Fibroblast of mammary gland (primary cell): Measurements from ENCODE around the gene CCDC24.

Experiments used
- DNase-seq: peaks from one replicate; pipeline ENCODE4 v3.0.0-alpha.2; 2010; ENCODE audit warnings: low read depth
- H3K4me3 ChIP-seq: 2 replicates; pipeline ENCODE4 v1.5.1; 2011; ENCODE audit warnings: low read depth, mild to moderate bottlenecking, low read length, moderate library complexity; ENCODE audit not compliant: control insufficient read depth
- CTCF ChIP-seq: conservative IDR thresholded peaks from 2 replicates; pipeline ENCODE4 v1.5.1; 2011; ENCODE audit warnings: low read depth, low read length, inconsistent platforms; ENCODE audit not compliant: control insufficient read depth, insufficient read depth

The CCDC24 gene

GRCh38 chr1:43997295-43997999 is 6.0 kb downstream of the CCDC24 start:
- DNase-seq, result no peak
- no peak for TF ChIP-seq CTCF
- H3K4me3 ChIP-seq, result no peak overlapping the region

- H3K4me3 ChIP-seq, result no peak overlapping the region
- TF ChIP-seq CTCF, result no peak
- DNase-seq, result no peak
These were observed 6.6 kb downstream of the CCDC24 start for GRCh38 chr1:43998000-43998378.

GRCh38 chr1:43999455-43999854 is 8.1 kb downstream of the CCDC24 start:
- TF ChIP-seq CTCF, result no peak
- no peak for DNase-seq
- no peak overlapping the region for H3K4me3 ChIP-seq

GRCh38 chr1:44000122-44000665 is 8.8 kb downstream of the CCDC24 start:
- DNase-seq, result no peak
- no peak for TF ChIP-seq CTCF
- H3K4me3 ChIP-seq, result no peak overlapping the region

GRCh38 chr1:44002165-44002564 is 10.8 kb downstream of the CCDC24 start:
- no peak for DNase-seq
- no peak overlapping the region for H3K4me3 ChIP-seq
- TF ChIP-seq CTCF, result no peak

GRCh38 chr1:44002606-44003157 is 11.3 kb downstream of the CCDC24 start:
- TF ChIP-seq CTCF, result peak; percentile 21
- no peak for DNase-seq
- H3K4me3 ChIP-seq, result no peak overlapping the region
